Kidney (tissue), 14 donors: ENCODE results near the gene CHCHD1. TPM values are rescaled to one million over a fixed set of nuclear protein-coding genes. Genes with fewer than 3 reads are reported as not detected.
"Not testable (repeated sequence)": the region's sequence is repeated elsewhere in the genome, so short reads cannot be mapped to it uniquely, and the experiment has no call there.

Experiments
- DNase-seq, 5 donors: peaks; one replicate each; pipeline ENCODE4 v3.0.0-alpha.2; 2013 to 2020
- FAIRE-seq: peaks from 2 replicates; lab custom pipeline; 2012; peaks lifted over from hg19 to GRCh38; lab: Jason Lieb, UNC
- H3K27ac ChIP-seq, 2 donors: one replicate each; pipeline ENCODE4 v1.7.0; 2013; ENCODE audit warnings: low read depth in 2 of 2, low read length in 2 of 2, inconsistent platforms in 1 of 2
- H3K27me3 ChIP-seq: one replicate; pipeline ENCODE4 v1.7.1; 2013; ENCODE audit warnings: low read length, inconsistent platforms; ENCODE audit not compliant: control insufficient read depth, insufficient read depth
- H3K36me3 ChIP-seq, 3 donors: one replicate each; pipeline versions ENCODE4 v1.7.0 to v1.7.1; 2013; ENCODE audit warnings: low read length in 3 of 3, control low read depth in 1 of 3, inconsistent platforms in 1 of 3; ENCODE audit not compliant: insufficient read depth in 3 of 3, control insufficient read depth in 2 of 3
- H3K4me1 ChIP-seq, 3 donors: one replicate each; pipeline versions ENCODE4 v1.7.0 to v1.7.1; 2013; ENCODE audit warnings: low read length in 3 of 3, inconsistent platforms in 1 of 3, low read depth in 1 of 3; ENCODE audit not compliant: control insufficient read depth in 2 of 3, insufficient read depth in 2 of 3
- H3K4me3 ChIP-seq, 3 donors: one replicate each; pipeline versions ENCODE4 v1.7.0 to v1.8.1; 2013; ENCODE audit warnings: low read length in 3 of 3, control low read depth in 1 of 3, inconsistent platforms in 1 of 3
- H3K9ac ChIP-seq, 3 donors: one replicate each; pipeline versions ENCODE4 v1.7.0 to v1.7.1; 2013; ENCODE audit warnings: low read length in 3 of 3, control low read depth in 1 of 3, inconsistent platforms in 1 of 3
- H3K9me3 ChIP-seq, 3 donors: one replicate each; pipeline versions ENCODE4 v1.7.0 to v1.7.1; 2013; ENCODE audit warnings: low read length in 3 of 3, control low read depth in 1 of 3, inconsistent platforms in 1 of 3; ENCODE audit not compliant: control insufficient read depth in 2 of 3, insufficient read depth in 1 of 3
- intact Hi-C: fragments of 100-400 bp; cut with DNase I; formaldehyde crosslinking; loops from one replicate; pipeline ENCODE4 v1.11.1; 2022
- polyA plus RNA-seq: library from polyadenylated mRNA; stranded (reverse); fragments of 350-450 nt; fragmentation: Illumina TruSeq; extraction: RNeasy Lipid Tissue Mini Kit (QIAGEN cat#74804); gene quantifications from one replicate; pipeline ENCODE4 v1.2.3, GENCODE V29; 2014; ENCODE audit warnings: low read depth, low replicate concordance; ENCODE audit not compliant: insufficient read depth
- total RNA-seq: library from RNA; stranded (reverse); fragmentation: NEBNext Ultra II Directional; extraction: Animal tissue kit (Norgen Biotek cat#: 25700); gene quantifications from one replicate; pipeline ENCODE4 v1.2.1, GENCODE V29; 2021
- TF ChIP-seq, protein P1 (sequence below): IDR thresholded peaks from 3 replicates; pipeline ENCODE4 v1.5.1; 2012; ENCODE audit warnings: mild to moderate bottlenecking, moderate library complexity, borderline replicate concordance; ENCODE audit not compliant: insufficient read depth; ENCODE audit errors: extremely low read depth
- donor health status: control.
- donor health status: control.
- donor health status: control.
- donor health status: control.
- donor health status: control.
- donor health status: DM: yes; HTN: yes; CAD: no.
- donor health status: Normal renal cell carcinoma (clear cell type).

CHCHD1 gene
- total and polyA plus RNA-seq, 2 donors from 2014 or later = 23.4 to 105 TPM

DNA sequence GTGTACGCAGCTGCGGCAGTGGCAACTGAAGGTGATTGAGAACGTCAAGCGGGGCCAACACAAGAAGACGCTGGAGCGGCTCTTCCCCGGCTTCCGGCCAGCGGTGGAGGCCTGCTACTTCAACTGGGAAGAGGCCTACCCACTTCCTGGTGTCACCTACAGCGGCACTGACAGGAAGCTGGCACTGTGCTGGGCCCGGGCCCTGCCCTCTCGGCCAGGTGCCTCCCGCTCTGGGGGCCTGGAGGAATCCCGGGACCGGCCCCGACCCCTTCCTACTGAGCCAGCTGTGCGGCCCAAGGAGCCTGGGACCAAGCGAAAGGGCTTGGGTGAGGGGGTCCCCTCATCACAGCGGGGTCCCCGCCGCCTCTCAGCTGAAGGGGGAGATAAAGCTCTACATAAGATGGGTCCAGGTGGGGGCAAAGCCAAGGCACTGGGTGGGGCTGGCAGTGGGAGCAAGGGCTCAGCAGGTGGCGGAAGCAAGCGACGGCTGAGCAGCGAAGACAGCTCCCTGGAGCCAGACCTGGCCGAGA is 10.1 kb downstream of the CHCHD1 start:
- Histone ChIP-seq H3K4me3 (no peak overlapping the region), H3K27me3 (no peaks in the 10 kb centered on the region), H3K4me1 (peaks cover 0 to 10% (median 9%) of the 10 kb centered on the region in 3 donors), H3K27ac (no peak overlapping the region), H3K36me3 (peaks cover 15 to 73% (median 58%) of the 10 kb centered on the region in 3 donors), H3K9ac (no peak overlapping the region), H3K9me3 (no peaks in the 10 kb centered on the region)
- TF ChIP-seq, protein P1, sequence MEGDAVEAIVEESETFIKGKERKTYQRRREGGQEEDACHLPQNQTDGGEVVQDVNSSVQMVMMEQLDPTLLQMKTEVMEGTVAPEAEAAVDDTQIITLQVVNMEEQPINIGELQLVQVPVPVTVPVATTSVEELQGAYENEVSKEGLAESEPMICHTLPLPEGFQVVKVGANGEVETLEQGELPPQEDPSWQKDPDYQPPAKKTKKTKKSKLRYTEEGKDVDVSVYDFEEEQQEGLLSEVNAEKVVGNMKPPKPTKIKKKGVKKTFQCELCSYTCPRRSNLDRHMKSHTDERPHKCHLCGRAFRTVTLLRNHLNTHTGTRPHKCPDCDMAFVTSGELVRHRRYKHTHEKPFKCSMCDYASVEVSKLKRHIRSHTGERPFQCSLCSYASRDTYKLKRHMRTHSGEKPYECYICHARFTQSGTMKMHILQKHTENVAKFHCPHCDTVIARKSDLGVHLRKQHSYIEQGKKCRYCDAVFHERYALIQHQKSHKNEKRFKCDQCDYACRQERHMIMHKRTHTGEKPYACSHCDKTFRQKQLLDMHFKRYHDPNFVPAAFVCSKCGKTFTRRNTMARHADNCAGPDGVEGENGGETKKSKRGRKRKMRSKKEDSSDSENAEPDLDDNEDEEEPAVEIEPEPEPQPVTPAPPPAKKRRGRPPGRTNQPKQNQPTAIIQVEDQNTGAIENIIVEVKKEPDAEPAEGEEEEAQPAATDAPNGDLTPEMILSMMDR = no peak
- intact Hi-C loops = no loop called here
- DNase-seq = peak in 1 of 5 donors; percentile 66
- FAIRE-seq = no peak

DNA sequence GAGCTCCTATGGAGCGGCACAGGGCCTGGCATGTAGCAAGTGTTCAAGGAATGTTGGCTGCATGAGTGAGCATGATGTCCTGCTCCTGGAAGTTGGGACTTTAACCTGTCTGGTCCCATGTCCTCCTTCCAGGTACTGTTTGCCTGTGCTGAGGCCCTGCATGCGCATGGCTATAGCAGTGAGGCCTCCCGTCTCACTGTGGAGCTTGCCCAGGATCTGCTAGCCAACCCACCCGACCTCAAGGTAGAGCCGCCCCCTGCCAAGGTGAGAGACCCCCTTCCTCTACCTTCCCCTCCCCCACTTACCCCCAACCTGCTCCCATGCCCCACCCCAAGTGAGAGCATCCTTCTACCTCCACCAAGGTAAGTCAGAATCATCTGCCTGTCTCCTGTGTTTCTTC is 11.6 kb downstream of the CHCHD1 start:
- Histone ChIP-seq H3K4me1 (peaks cover 0 to 10% (median 2%) of the 10 kb centered on the region in 3 donors), H3K27me3 (no peaks in the 10 kb centered on the region), H3K27ac (no peak overlapping the region), H3K36me3 (peaks cover 15 to 88% (median 67%) of the 10 kb centered on the region in 3 donors), H3K9ac (no peak overlapping the region), H3K4me3 (no peak overlapping the region), H3K9me3 (no peaks in the 10 kb centered on the region)
- FAIRE-seq = no peak
- no peak for DNase-seq
- intact Hi-C loops = no loop called here
- TF ChIP-seq, protein P1 = no peak

DNA sequence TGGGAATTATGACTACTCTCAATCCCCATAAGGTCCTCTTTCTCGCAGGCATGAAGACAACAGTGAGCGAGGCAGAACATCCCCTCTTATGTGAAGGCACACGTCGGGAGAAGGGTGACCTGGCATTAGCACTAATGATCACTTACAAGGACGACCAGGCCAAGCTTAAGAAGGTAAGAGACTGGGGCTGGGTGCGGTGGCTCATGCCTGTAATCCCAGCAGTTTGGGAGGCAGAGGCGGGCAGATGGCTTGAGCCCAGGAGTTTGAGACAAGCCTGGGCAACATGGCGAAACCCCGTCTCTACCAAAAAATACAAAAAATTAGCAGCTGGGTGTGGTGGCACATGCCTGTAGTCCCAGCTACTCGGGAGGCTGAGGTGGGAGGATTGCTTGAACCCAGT is 13.6 kb downstream of the CHCHD1 start:
- H3K27me3 ChIP-seq, FAIRE-seq, DNase-seq, H3K9ac ChIP-seq, intact Hi-C loops, H3K27ac ChIP-seq, H3K4me3 ChIP-seq, H3K9me3 ChIP-seq: not testable (repeated sequence)
- Histone ChIP-seq H3K36me3 (peaks cover 15 to 88% (median 59%) of the 10 kb centered on the region in 3 donors), H3K4me1 (peaks cover 0 to 10% (median 2%) of the 10 kb centered on the region in 3 donors)

DNA sequence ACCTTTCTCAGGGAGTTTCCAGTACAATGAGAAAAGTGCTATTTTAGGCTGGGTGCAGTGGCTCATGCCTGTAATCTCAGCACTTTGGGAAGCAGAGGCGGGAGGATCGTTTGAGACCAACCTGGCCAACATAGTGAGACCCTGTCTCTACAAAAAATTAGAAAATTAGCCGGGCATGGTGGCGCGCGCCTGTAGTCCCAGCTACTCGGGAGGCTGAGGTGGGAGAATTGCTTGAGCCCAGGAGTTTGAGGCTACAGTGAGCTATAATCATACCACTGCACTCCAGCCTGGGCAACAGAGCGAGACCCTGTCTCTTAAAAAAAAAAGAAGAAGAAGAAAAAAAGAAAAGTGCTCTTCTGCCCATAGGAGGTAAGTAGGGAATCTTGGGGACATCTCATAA is 14.2 kb downstream of the CHCHD1 start:
- H3K9me3 ChIP-seq, H3K4me3 ChIP-seq, intact Hi-C loops, H3K27me3 ChIP-seq, DNase-seq, FAIRE-seq, H3K9ac ChIP-seq, H3K27ac ChIP-seq: not testable (repeated sequence)
- Histone ChIP-seq H3K4me1 (peaks cover 0 to 10% (median 2%) of the 10 kb centered on the region in 3 donors), H3K36me3 (peaks cover 15 to 85% (median 57%) of the 10 kb centered on the region in 3 donors)
